ENCODE data around the gene LRBA.
"Not testable (repeated sequence)": the region's sequence is repeated elsewhere in the genome, so short reads cannot be mapped to it uniquely, and the experiment has no call there.

Gene LRBA

DNA sequence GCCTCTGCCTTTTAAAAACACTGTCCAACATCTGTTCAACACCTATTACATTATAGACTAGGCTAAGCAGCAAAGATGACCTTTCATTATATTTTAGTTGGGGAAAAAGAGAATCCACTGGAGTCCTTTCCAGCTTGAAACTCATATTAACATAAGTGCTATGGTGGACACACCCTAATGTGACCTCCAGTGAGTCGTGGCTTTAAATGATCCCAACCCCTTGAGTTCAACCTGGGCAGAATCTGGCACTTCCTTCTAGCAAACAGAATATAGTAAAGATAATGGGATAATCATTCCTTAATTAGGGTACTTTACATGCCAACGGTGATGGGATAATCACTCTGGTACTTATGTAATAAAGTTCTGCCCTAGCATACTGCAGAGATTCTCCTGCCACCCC, 270.5 kb downstream of the LRBA start:
- Histone ChIP-seq H3K4me2 (ENCODE audit: low read depth, low read length) (no peak overlapping the region), H3K9me3 (replicated peaks; ENCODE audit: insufficient read depth, low read length) (no peaks in the 10 kb centered on the region), H3K4me3 (ENCODE audit: low read length) (no peak overlapping the region), H3K27ac (ENCODE audit: low read length) (no peak overlapping the region), H3K79me2 (ENCODE audit: low read length) (no peaks in the 10 kb centered on the region), H3F3A (ENCODE audit: insufficient read depth, low read length) (no peaks in the 10 kb centered on the region), H2AFZ (ENCODE audit: low read length) (no peak overlapping the region), H3K9me2 (replicated peaks; ENCODE audit: insufficient read depth, low read length) (no peaks in the 10 kb centered on the region), H3K9ac (ENCODE audit: low read length) (no peak overlapping the region), H3K36me3 (replicated peaks; ENCODE audit: insufficient read depth, low read length) (no peaks in the 10 kb centered on the region), H4K20me1 (ENCODE audit: insufficient read depth, low read length) (no peaks in the 10 kb centered on the region), H3K27me3 (replicated peaks; ENCODE audit: insufficient read depth, low read length) (no peaks in the 10 kb centered on the region), H3K4me1 (ENCODE audit: low read length) (no peaks in the 10 kb centered on the region)
- TF ChIP-seq CTCF (IDR thresholded peaks at IDR 0.05; ENCODE audit: low read length) (no peak), EZH2phosphoT487 (IDR thresholded peaks at IDR 0.05; ENCODE audit: low read length) (no peak), EZH2 (optimal IDR thresholded peaks at IDR 0.05; ENCODE audit: low read depth, low read length) (no peak)
- no peak for DNase-seq

GRCh38 chr4:150743564-150744342, 271.3 kb downstream of the LRBA start:
- no peaks in the 10 kb centered on the region for H3K27me3 ChIP-seq (replicated peaks; ENCODE audit: insufficient read depth, low read length)
- DNase-seq = no peak
- H3K4me2 ChIP-seq (ENCODE audit: low read depth, low read length) = no peak overlapping the region
- no peaks in the 10 kb centered on the region for H3K79me2 ChIP-seq (ENCODE audit: low read length)
- H3K9ac ChIP-seq (ENCODE audit: low read length) = no peak overlapping the region
- H3K9me3 ChIP-seq (replicated peaks; ENCODE audit: insufficient read depth, low read length) = no peaks in the 10 kb centered on the region
- no peaks in the 10 kb centered on the region for H3K36me3 ChIP-seq (replicated peaks; ENCODE audit: insufficient read depth, low read length)
- no peak overlapping the region for H3K4me3 ChIP-seq (ENCODE audit: low read length)
- H3K4me1 ChIP-seq (ENCODE audit: low read length) = no peaks in the 10 kb centered on the region
- H4K20me1 ChIP-seq (ENCODE audit: insufficient read depth, low read length) = no peaks in the 10 kb centered on the region
- no peaks in the 10 kb centered on the region for H3F3A ChIP-seq (ENCODE audit: insufficient read depth, low read length)
- H3K9me2 ChIP-seq (replicated peaks; ENCODE audit: insufficient read depth, low read length) = no peaks in the 10 kb centered on the region
- TF ChIP-seq CTCF (IDR thresholded peaks at IDR 0.05; ENCODE audit: low read length) = no peak
- H3K27ac ChIP-seq (ENCODE audit: low read length) = no peak overlapping the region
- no peak overlapping the region for H2AFZ ChIP-seq (ENCODE audit: low read length)

DNA sequence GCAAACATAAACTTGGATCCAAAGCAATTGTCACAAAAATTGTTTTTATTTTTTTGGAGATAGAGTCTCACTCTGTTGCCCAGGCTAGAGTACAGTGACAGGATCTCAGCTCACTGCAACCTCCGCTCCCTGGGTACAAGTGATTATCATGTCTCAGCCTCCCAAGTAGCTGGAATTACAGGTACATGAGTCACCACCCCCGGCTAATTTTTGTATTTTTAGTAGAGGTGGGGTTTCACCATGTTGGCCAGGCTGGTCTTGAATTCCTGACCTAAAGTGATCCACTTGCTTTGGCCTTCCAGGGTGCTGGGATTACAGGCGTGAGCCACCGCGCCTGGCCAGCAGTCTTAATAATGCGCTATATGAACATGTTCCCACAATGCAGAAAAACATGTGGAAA, 272.2 kb downstream of the LRBA start:
- H3K27me3 ChIP-seq (replicated peaks; ENCODE audit: insufficient read depth, low read length); H3K9me3 ChIP-seq (replicated peaks; ENCODE audit: insufficient read depth, low read length); H4K20me1 ChIP-seq (ENCODE audit: insufficient read depth, low read length); H3K4me2 ChIP-seq (ENCODE audit: low read depth, low read length); H3K4me3 ChIP-seq (ENCODE audit: low read length); H3F3A ChIP-seq (ENCODE audit: insufficient read depth, low read length); H3K4me1 ChIP-seq (ENCODE audit: low read length); H3K9ac ChIP-seq (ENCODE audit: low read length); H3K79me2 ChIP-seq (ENCODE audit: low read length); H3K36me3 ChIP-seq (replicated peaks; ENCODE audit: insufficient read depth, low read length); H3K27ac ChIP-seq (ENCODE audit: low read length); H3K9me2 ChIP-seq (replicated peaks; ENCODE audit: insufficient read depth, low read length); H2AFZ ChIP-seq (ENCODE audit: low read length); DNase-seq: not testable (repeated sequence)

- H4K20me1 ChIP-seq (ENCODE audit: insufficient read depth, low read length) = no peaks in the 10 kb centered on the region; the same call in 1 of the 2 replicates
- H2AFZ ChIP-seq (ENCODE audit: low read length) = no peak overlapping the region
- TF ChIP-seq CTCF (IDR thresholded peaks at IDR 0.05; ENCODE audit: low read length) = no peak
- no peak for TF ChIP-seq EZH2phosphoT487 (IDR thresholded peaks at IDR 0.05; ENCODE audit: low read length)
- TF ChIP-seq EZH2 (optimal IDR thresholded peaks at IDR 0.05; ENCODE audit: low read depth, low read length) = no peak
- H3K79me2 ChIP-seq (ENCODE audit: low read length) = no peaks in the 10 kb centered on the region
- no peaks in the 10 kb centered on the region for H3K9me2 ChIP-seq (replicated peaks; ENCODE audit: insufficient read depth, low read length)
- H3K27ac ChIP-seq (ENCODE audit: low read length) = no peak overlapping the region
- no peaks in the 10 kb centered on the region for H3K27me3 ChIP-seq (replicated peaks; ENCODE audit: insufficient read depth, low read length)
- H3K4me1 ChIP-seq (ENCODE audit: low read length) = no peaks in the 10 kb centered on the region
- no peak overlapping the region for H3K4me3 ChIP-seq (ENCODE audit: low read length)
- no peaks in the 10 kb centered on the region for H3K36me3 ChIP-seq (replicated peaks; ENCODE audit: insufficient read depth, low read length)
- H3K9ac ChIP-seq (ENCODE audit: low read length) = no peak overlapping the region
- no peaks in the 10 kb centered on the region for H3F3A ChIP-seq (ENCODE audit: insufficient read depth, low read length)
- H3K9me3 ChIP-seq (replicated peaks; ENCODE audit: insufficient read depth, low read length) = no peaks in the 10 kb centered on the region
- DNase-seq = no peak
- no peak overlapping the region for H3K4me2 ChIP-seq (ENCODE audit: low read depth, low read length)
Measured at GRCh38 chr4:150739591-150739990, 275.5 kb downstream of the LRBA start.

All from MM.1S (cell line).